Tibial nerve (tissue), 4 donors: ENCODE measurements around the gene ANKFN1. TPM values are rescaled to one million over a fixed set of nuclear protein-coding genes. Genes with fewer than 3 reads are reported as not detected.
A peak's percentile ranks its signal among the peaks of the same experiment; 100 is the strongest.
"Not testable (repeated sequence)": the region's sequence is repeated elsewhere in the genome, so short reads cannot be mapped to it uniquely, and the experiment has no call there.

ENCODE experiments used
- DNase-seq, 2 donors: peaks; one replicate each; pipeline ENCODE4 v3.0.0-alpha.2; 2019; ENCODE audit warnings: low spot score in 2 of 2
- H3K27ac ChIP-seq, 4 donors: fragments of 200-600 bp; sonication (generic) in 3 of 4; one replicate each; pipeline ENCODE4 v1.5.1; 2017 to 2019; ENCODE audit warnings: mild to moderate bottlenecking in 1 of 4
- H3K27me3 ChIP-seq, 2 donors: fragments of 200-600 bp; sonication (generic) in 1 of 2; one replicate each; pipeline versions ENCODE4 v1.5.1 to v1.6.0; 2017 to 2019
- H3K36me3 ChIP-seq, 3 donors: fragments of 200-600 bp; sonication (generic); one replicate each; pipeline ENCODE4 v1.5.1; 2018 to 2019
- H3K4me1 ChIP-seq, 4 donors: fragments of 200-600 bp; sonication (generic) in 3 of 4; one replicate each; pipeline ENCODE4 v1.5.1; 2017 to 2019
- H3K4me3 ChIP-seq, 4 donors: fragments of 200-600 bp; sonication (generic) in 3 of 4; one replicate each; pipeline ENCODE4 v1.5.1; 2017 to 2019; ENCODE audit warnings: mild to moderate bottlenecking in 1 of 4, moderate library complexity in 1 of 4
- H3K9me3 ChIP-seq, 4 donors: fragments of 200-600 bp; sonication (generic) in 3 of 4; one replicate each; pipeline ENCODE4 v1.5.1; 2017 to 2019
- CTCF ChIP-seq, 5 experiments: fragments of 200-600 bp in 3 of 5; fragments of 450-650 bp in 2 of 5; sonication (generic) in 3 of 5; IDR thresholded peaks; one replicate each; pipeline ENCODE4 v1.5.1; 2016 to 2019; ENCODE audit warnings: antibody characterized with exemption in 5 of 5, mild to moderate bottlenecking in 3 of 5, moderate library complexity in 2 of 5
- EP300 ChIP-seq, 2 donors: sonication (generic); formaldehyde crosslinking; IDR thresholded peaks; one replicate each; pipeline ENCODE4 v1.6.1; 2017; ENCODE audit warnings: antibody characterized with exemption in 2 of 2, mild to moderate bottlenecking in 1 of 2
- POLR2A ChIP-seq, 2 donors: fragments of 450-650 bp; IDR thresholded peaks; one replicate each; pipeline ENCODE4 v1.6.1; 2017; ENCODE audit warnings: antibody characterized with exemption in 2 of 2, mild to moderate bottlenecking in 2 of 2, moderate library complexity in 2 of 2
- WGBS, 2 donors: methylation state at CpG; one replicate each; pipeline ENCODE4 v1.1.5; 2018; 5-methylcytosine and 5-hydroxymethylcytosine counted together
- total RNA-seq, 4 donors: library from RNA; depleted of rRNA; stranded (reverse); fragments of >200 nt; gene quantifications; one replicate each; pipeline ENCODE4 v1.1.0, GENCODE V29; 2016

ANKFN1 gene
- total RNA-seq, 4 donors from 2014 or later, result 0.63 to 6.5 (median 2.1) TPM; not detected in 1

- 83 to 90% methylated on average over 3 of the region's 3 CpGs for WGBS, 2 donors
- DNase-seq, result no peak
- TF ChIP-seq POLR2A (IDR thresholded peaks at IDR 0.05), result no peak
- TF ChIP-seq EP300 (IDR thresholded peaks at IDR 0.05), result no peak
- no peak for TF ChIP-seq CTCF (IDR thresholded peaks at IDR 0.05)
- Histone ChIP-seq H3K36me3 (no peaks in the 10 kb centered on the region), H3K27me3 (no peaks in the 10 kb centered on the region), H3K4me1 (peaks cover 0 to 6% (median 0%) of the 10 kb centered on the region in 4 donors), H3K4me3 (no peak overlapping the region), H3K27ac (no peak overlapping the region), H3K9me3 (no peaks in the 10 kb centered on the region)
Measured at GRCh38 chr17:56274491-56274890, 121.2 kb downstream of the ANKFN1 start.

GRCh38 chr17:56284482-56284881, 131.2 kb downstream of the ANKFN1 start:
- Histone ChIP-seq H3K27me3 (no peaks in the 10 kb centered on the region), H3K9me3 (no peaks in the 10 kb centered on the region), H3K27ac (no peak overlapping the region), H3K4me1 (peaks cover 0 to 6% (median 0%) of the 10 kb centered on the region in 4 donors), H3K36me3 (no peaks in the 10 kb centered on the region), H3K4me3 (no peak overlapping the region)
- DNase-seq, result no peak
- TF ChIP-seq POLR2A (IDR thresholded peaks at IDR 0.05) (no peak), CTCF (IDR thresholded peaks at IDR 0.05) (no peak)
- 77 to 82% methylated on average over 4 of the region's 4 CpGs for WGBS, 2 donors

- Histone ChIP-seq H3K27ac (peak overlapping the region in 2 of 4 donors; percentile 10 to 14), H3K4me1 (peaks cover 0 to 33% (median 0%) of the 10 kb centered on the region in 4 donors)
- H3K36me3 ChIP-seq, H3K4me3 ChIP-seq, DNase-seq, H3K27me3 ChIP-seq, H3K9me3 ChIP-seq: not testable (repeated sequence)
- WGBS, 2 donors, result 79 to 86% methylated on average over 3 of the region's 3 CpGs
Measured at GRCh38 chr17:56288786-56289185, 135.5 kb downstream of the ANKFN1 start.

- H3K36me3 ChIP-seq, result no peaks in the 10 kb centered on the region
- H3K27me3 ChIP-seq, result no peaks in the 10 kb centered on the region
- H3K9me3 ChIP-seq, result no peaks in the 10 kb centered on the region
- peak overlapping the region in 2 of 4 donors; percentile 10 to 14 for H3K27ac ChIP-seq
- no peak for DNase-seq
- TF ChIP-seq POLR2A (IDR thresholded peaks at IDR 0.05) (no peak), CTCF (IDR thresholded peaks at IDR 0.05) (no peak), EP300 (IDR thresholded peaks at IDR 0.05) (no peak)
- WGBS, 2 donors, result 34 to 60% methylated on average over 6 of the region's 6 CpGs
- H3K4me3 ChIP-seq, result no peak overlapping the region
- peaks cover 0 to 33% (median 0%) of the 10 kb centered on the region in 4 donors for H3K4me1 ChIP-seq
Measured at GRCh38 chr17:56289321-56289720, 136.0 kb downstream of the ANKFN1 start.

- TF ChIP-seq EP300 (IDR thresholded peaks at IDR 0.05) (no peak), CTCF (IDR thresholded peaks at IDR 0.05) (no peak), POLR2A (IDR thresholded peaks at IDR 0.05) (no peak)
- H3K9me3 ChIP-seq, result no peaks in the 10 kb centered on the region
- H3K4me1 ChIP-seq, result peaks cover 0 to 33% (median 0%) of the 10 kb centered on the region in 4 donors
- DNase-seq, result no peak
- H3K27me3 ChIP-seq, result no peaks in the 10 kb centered on the region
- H3K27ac ChIP-seq, result peak overlapping the region in 1 of 4 donors; percentile 14
- peak overlapping the region in 1 of 4 donors; percentile 8 for H3K4me3 ChIP-seq
- H3K36me3 ChIP-seq, result no peaks in the 10 kb centered on the region
- WGBS, 2 donors, result 77 to 87% methylated on average over 2 of the region's 2 CpGs
Measured at GRCh38 chr17:56290101-56290801, 137.0 kb downstream of the ANKFN1 start.
